Measurements from ENCODE around the gene ZFYVE21.

DNA sequence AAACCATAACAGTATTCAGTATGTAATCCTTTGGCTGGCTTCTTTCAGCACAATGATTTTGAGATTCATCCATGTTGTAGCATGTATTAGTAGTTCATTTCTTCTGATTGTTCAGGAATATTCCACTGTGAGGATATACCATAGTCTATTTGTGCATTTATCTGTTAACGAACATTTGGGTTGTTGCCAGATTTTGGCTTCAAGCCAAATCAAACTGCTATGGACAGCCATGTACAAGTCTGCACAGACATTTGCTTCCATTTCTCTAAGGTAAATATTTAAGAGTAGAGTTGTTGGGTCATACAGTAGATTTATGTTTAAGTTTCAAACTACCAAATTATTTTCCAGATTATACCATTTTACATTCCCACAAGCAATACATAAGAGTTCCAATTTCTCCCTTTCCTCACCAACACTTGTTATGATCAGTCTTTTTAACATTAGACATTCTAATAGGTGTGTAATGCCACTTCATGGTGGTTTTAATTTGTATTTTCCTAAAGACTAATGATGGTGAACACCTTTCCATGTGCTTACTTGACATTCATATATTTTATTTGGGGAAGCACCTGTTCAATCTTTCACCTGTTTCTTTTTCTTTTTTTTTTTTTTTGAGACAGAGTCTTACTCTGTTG, 56.6 kb downstream of the ZFYVE21 start:
- TF ChIP-seq, protein P1, sequence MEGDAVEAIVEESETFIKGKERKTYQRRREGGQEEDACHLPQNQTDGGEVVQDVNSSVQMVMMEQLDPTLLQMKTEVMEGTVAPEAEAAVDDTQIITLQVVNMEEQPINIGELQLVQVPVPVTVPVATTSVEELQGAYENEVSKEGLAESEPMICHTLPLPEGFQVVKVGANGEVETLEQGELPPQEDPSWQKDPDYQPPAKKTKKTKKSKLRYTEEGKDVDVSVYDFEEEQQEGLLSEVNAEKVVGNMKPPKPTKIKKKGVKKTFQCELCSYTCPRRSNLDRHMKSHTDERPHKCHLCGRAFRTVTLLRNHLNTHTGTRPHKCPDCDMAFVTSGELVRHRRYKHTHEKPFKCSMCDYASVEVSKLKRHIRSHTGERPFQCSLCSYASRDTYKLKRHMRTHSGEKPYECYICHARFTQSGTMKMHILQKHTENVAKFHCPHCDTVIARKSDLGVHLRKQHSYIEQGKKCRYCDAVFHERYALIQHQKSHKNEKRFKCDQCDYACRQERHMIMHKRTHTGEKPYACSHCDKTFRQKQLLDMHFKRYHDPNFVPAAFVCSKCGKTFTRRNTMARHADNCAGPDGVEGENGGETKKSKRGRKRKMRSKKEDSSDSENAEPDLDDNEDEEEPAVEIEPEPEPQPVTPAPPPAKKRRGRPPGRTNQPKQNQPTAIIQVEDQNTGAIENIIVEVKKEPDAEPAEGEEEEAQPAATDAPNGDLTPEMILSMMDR (IDR thresholded peaks at IDR 0.05; ENCODE audit: poor library complexity) = no peak
- TF ChIP-seq EZH2 (IDR thresholded peaks at IDR 0.05; ENCODE audit: borderline replicate concordance) (no peak), EZH2phosphoT487 (IDR thresholded peaks at IDR 0.05; ENCODE audit: low read depth, severe bottlenecking, unreplicated experiment) (no peak)

Measured in hepatocyte (in vitro differentiated cells).